NCI-H1930 (cell line): ENCODE data around the gene OVCH1.

ENCODE experiments used
- DNase-seq, 2 experiments: peaks; one replicate each; lab custom pipeline; 2025; lab: John Stamatoyannopoulos, UW

OVCH1 gene, protein sequence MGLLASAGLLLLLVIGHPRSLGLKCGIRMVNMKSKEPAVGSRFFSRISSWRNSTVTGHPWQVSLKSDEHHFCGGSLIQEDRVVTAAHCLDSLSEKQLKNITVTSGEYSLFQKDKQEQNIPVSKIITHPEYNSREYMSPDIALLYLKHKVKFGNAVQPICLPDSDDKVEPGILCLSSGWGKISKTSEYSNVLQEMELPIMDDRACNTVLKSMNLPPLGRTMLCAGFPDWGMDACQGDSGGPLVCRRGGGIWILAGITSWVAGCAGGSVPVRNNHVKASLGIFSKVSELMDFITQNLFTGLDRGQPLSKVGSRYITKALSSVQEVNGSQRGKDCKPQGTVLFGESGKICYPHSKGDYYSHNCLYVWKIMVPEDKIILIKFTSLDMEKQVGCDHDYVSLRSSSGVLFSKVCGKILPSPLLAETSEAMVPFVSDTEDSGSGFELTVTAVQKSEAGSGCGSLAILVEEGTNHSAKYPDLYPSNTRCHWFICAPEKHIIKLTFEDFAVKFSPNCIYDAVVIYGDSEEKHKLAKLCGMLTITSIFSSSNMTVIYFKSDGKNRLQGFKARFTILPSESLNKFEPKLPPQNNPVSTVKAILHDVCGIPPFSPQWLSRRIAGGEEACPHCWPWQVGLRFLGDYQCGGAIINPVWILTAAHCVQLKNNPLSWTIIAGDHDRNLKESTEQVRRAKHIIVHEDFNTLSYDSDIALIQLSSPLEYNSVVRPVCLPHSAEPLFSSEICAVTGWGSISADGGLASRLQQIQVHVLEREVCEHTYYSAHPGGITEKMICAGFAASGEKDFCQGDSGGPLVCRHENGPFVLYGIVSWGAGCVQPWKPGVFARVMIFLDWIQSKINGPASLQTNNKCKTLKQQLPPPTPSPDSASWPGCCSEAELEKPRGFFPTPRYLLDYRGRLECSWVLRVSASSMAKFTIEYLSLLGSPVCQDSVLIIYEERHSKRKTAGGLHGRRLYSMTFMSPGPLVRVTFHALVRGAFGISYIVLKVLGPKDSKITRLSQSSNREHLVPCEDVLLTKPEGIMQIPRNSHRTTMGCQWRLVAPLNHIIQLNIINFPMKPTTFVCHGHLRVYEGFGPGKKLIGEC

DNA sequence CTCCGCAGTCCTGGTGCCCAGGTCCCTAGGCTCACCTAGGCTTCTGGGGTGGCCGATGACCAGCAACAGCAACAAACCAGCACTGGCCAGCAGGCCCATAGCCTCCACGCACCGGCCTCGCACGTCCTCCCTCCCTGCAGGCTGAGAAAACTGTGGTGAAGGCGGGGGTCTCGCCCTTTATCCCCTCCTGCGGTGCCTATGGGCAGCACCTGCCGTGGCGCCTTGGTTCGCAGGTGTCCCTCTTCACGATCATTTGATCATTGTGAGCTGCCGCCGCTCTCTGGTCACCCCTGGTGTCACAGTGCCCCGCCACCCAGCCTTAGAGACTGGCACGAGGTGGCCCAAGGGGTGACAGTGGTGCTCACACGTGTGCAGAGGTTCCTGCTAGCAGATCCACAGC lies at the start of gene OVCH1:
Gene OVCH1 (minus strand): TSS at position 99 of the 400 bp plus-strand sequence. CDS start 0 bp downstream, at position 99.
- no peak for DNase-seq

DNA sequence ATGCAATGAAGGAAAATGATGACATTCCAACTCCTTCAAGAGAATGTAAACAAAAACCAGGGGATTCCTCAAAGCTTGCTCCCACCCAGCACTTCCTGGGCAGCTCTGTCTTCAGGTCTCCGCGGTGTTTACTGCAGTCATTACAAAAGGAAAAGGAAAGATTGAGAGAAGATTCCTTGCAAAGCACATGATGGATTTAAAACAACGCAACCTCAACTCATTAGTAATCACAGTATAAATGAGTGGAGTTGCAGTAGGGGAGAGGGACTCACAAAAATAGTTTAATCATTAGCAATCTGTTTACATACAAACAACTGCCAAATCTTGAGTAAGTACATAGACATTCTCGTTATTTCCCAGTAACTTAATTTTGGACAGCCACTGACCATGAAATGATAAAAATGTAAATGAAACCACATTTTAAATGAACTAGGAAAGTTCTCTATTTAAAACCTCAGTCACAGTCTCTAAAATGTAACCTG lies 49.7 kb upstream of the OVCH1 start:
- no peak for DNase-seq

DNA sequence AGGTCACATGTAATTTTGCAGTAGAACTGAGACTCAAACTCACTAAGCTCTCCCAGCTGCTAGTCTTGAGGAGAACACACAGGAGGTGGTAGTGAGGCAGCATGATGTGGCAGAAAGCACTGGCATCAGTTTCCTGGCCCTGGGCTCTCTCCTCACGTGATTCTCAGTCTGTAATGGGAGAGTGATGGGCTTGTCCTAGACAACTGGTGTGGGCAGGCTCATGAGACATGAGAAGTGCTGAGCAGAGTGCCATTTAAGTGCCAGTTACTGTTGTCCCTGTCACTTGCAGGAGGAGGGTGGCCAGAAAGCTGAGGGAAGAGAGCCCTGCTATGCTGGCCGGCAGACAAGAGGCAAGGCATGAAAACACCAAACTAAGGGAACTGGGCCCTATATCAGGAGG lies 48.5 kb upstream of the OVCH1 start:
- no peak for DNase-seq

DNA sequence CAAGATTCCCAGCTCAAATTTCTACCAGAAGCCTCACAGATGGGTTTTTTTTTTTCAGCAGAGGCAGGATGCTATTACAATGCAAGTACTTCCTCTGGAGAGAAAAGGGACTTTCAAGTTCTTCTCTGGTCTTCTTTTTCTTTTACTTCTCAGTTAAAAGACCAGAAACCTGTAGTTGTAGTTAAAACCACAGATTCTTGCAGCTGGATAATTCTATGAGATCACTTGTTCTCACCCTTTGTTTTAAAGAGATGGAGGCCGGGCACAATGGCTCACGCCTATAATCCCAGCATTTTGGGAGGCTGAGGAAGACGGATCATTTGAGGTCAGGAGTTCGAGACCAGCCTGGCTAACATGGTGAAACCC lies 47.6 kb upstream of the OVCH1 start:
- no peak for DNase-seq

DNA sequence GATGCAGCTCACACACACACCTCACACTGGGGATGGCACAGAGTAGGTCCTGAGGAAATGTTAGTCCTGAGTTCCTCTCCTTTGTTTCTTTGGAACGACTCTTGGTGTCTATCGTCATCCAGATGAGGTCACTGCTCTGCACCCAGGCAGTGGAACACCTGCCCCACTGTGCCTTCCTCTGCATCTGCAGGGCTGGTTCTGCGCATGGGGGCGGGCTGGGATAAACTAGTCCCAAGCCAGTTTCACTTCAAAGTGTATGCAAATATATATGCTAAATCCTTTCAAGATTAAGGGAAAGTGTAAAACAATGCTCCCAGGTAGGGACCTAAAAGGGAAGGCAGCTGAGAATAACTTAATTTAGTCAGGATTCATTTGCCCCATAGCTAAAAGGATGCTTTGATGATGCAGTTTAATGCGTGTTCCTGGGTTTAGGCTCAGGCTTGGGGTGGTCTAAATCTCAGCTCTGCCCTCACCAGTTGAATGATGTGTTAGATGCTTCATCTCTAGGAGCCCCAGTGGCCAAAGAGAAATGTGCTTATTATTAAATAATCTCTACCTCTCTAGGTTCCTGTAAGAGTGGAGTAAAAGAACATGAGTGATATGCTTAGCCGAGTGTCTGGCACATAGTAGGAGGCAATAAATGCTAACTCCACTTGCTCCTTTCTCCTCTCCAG lies 47.1 kb upstream of the OVCH1 start:
- no peak for DNase-seq

DNA sequence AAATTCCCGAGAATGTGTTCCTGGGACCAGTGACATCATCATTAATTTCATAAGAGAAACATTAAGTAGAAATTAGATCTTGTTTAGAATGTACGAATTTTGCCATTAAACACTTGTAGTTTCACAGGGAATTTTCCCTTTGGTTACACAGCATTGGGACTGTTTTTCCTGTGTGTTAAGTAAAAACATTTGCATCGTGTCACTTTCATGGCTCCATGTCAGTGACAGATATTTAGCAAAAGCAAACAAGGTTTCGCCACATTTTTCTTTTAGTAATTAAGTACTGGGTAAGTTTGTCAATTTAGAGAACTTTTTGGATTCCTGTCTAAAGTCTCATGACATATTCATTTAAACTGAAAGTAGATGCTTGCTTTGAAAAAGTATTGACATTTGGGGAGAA lies 45.5 kb upstream of the OVCH1 start:
- no peak for DNase-seq

DNA sequence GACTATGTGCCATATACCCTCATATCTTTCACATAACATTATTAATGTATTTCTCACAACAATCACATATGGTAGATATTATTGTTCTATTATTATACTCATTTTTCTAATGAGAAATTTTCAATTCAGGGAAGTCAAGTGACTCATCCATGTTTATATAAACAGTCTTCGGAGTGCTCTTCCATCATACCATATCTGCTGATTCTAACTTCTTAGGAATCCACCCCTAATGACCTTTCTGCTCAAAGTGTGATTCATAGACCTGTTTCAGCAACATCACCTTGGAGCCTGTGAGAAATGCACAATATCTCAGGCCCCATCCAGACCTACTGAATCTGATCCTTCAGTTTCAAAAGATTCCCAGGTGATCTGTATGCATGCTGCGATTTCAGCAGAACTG lies 39.8 kb upstream of the OVCH1 start:
- DNase-seq, result no peak

DNA sequence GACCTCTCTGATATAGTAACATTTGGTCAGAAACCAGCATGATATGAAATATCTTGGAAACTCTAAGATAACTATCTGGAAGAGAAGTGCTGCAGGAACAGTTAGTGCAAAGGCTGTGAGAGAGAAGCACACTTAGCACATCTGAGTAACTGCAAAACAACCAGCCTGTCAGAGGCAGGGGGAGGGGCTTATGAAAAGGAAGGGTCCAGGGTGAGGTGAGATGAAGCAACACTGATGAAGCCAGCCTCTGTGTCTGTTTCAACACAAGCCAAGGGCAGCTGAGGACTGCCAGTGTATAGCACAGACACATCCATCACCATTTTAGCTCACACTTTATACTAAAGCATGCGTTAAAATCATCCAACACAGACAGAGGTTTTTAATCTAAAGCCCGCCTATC lies 37.4 kb upstream of the OVCH1 start:
- no peak for DNase-seq

DNA sequence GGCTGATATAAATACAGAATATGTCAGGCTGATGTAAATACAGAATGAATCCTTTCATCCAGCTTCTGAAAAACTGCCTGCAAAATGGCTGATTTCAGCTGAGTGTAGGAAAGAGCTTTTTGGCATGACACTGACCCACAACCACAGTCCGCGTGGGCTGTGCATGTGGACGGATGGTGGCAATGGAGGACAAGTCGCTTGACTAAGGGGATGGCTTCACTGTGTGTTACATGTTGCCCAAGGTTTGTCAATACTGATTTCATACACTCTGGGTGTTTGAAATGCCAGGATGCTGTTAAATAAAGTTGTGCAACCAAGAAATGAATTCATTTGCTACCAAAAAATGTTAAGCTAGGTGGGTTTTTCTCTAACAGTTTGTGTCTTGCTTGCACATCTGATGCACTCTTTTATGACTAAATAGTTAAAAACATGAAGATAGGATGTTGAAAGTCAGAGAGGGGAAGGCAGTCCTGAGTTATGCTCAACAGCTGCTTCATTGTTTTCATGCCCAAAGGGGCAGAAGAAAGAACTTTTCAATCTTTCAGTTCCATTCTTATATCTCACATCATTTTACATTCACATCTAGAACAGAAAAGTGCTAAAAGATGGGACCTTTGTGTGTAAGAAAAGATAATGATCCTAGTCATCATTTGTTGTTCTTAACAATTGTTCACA lies 36.5 kb upstream of the OVCH1 start:
- DNase-seq, result no peak

DNA sequence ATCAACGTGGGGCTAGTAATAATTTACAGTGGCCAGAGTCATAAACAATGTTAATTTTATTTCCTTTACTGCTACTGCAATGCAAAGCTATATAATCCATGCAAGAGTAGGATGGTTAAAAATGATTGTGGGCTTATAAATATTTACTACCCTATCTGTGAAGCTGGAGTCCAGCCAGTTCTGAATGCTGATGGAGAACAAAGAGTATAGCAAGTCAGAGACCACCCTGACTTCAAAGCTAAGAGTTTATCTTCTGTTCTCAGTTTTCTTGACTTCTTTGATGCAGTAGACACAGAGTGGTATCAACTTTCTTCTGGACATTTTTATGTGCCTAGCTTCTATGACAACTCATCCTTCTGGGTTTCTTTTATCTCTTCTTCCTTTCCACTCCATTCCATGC lies 34.0 kb upstream of the OVCH1 start:
- DNase-seq, result no peak

DNA sequence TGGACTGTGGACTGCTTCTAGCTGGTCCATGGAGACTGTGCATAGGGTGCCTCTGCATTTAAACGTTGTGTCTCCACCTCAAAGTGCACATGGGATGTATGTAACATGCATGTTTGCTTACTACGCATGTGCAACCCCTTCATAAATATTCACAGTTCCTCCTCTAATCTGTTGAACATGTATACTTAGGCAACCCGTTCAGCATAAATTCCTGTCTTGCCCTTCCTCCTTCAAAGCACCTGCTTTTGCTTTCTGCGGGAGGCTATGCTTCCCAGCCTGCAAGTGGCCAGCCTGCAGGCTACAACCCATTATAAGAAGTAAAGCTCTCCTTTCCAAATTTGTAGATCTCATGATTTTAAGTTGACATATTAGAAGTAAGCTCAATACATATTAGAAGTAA lies 33.0 kb upstream of the OVCH1 start:
- DNase-seq, result no peak

DNA sequence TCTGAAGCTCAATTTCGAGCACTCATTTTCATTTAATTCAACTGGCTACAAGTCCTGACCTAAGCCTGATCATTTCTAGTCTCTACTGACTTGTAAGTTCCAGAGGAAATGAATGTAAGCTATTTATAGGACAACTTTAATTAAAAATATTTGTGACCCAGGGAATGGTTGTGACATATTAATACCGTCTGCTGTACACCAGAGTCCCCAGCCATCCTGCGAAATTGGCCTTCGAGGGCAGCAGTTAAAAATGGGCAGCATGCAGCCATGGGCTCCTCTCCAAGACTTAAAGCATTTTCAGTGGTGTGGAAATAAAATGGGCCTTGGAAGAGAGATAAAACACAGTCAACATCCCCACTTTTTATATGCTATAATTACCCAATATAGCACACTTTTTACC lies 30.7 kb upstream of the OVCH1 start:
- DNase-seq, result no peak

DNA sequence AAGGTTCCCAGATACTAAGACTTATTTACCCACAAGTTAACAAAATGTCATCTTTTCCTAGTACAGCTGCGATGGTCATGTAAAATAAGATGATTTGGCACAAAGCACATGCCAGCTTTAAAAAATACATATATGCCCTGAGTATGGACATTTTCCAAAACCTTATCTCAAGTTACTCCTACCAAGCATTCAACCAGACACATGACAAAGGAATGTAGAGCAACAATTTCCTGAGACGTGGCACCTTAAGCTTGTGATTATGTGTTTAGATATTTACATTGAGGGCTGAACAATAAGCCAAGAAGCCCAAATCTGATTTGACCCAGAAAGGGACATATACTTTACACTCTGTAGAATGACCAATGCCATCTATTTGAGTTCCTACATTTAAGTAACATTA lies 24.5 kb upstream of the OVCH1 start:
- no peak for DNase-seq

DNA sequence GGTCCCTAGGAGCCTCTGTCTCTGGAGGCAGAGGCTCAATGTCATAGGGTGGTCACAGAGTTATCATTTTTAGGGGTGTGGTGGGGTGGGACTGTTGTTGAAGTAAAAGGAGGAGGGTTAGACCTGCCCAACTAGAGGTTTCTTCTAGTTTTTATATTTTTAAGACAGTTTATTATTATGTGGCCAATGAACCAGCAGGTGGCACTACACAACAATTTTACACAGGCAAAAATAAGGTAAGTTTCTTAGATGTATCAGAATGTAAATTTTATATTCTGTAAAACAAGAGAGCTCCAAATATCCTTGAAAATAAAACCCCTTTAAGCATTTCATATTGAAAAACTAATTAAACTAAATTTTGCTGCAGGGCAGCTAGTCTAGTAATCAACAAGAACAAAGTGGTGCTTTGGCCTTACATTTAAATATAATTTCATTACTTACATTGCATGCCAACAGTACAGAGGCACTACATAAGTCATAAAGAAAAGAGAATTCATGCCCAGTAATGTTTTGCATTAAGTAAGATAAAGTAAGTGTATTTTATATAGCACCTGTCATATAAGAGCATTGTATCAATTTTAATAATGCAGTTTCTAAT lies 22.2 kb upstream of the OVCH1 start:
- DNase-seq, result no peak

DNA sequence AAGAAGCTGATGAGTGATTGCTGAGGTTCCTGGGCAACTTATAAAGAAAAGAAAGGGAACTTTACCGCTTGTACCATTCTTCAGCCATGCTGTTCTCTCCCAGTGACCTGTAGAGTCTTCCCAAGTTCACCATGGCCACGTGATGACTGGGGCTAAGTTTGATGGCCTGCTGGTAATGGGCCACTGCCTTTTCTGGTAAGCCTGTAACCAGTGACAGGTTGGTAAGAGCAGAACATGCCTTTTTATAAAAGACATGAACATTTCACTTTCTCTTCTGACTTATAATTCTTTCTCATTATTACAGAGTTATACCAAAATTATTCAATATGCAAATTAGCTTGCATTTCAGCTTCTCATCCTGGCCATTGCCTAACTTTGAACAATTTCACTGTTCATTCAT lies 20.9 kb upstream of the OVCH1 start:
- DNase-seq, result no peak

DNA sequence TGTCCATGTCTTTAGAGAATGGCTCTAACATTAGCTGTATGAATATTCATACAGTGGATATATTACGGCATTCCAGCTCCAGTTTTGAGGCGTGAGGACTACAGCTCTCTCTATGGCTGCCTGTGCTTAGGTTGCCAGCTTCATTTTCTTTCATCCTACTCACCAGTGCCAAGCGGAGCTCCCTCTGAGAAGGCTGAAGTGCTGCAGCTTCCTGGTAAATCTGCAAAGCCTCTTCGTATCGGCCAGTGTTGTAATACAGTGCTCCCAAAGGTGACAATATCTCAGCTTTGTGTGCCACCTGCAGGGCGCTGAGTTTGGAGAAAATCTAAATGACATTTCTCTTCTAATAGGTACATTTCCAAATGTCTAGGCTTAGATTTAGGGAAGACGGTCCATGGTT lies 19.8 kb upstream of the OVCH1 start:
- peak in 1 of 2 experiments; percentile 15 for DNase-seq

DNA sequence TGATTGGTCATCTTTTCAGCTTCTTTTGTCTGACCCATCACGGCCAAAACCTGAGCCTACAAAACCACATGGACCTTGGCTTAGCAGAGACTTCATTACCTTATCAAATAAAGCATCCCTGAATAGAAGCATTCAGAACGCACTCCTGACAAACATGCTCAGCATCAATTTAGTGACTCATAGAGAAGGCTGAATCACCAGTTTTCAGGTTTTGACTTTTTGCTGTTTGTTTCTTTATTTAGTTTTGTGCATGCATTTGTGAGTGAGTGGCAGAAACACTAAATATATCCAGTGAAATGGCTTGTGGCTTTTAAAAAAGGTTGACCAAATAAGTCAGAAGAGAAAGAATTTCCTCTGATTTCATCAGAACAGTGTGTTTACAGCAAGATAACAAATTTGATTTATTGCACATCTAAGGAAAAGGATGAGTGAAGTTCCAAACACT lies 19.0 kb upstream of the OVCH1 start:
- peak in 1 of 2 experiments; percentile 36 for DNase-seq

DNA sequence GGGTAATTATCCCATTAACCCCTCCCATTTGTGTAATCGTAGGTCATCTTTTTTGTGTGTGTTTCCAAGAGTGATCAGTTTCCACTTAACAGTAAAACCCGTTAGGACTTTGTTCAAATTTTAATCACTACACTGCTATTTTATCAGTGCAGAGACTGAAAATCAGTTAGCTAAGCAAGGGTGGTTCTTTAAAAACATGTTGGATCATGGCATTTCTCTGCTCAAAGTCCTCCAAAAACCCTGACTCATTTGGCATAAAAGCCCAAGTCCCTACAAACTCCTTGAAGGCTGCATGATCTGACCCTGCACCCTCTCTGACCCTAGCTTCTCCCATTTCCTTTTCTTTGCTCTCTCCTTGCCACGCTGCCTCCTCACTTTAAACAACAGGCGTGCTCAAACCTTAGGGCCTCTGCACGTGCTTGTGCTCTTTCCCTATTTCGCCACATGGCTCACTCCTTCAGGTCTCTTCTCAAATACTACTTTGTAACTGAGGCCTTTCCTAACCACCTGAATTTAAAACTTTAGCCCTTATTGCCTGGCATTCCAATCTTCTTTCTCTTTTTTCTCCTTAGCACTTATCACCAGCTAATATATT lies 13.2 kb upstream of the OVCH1 start:
- DNase-seq, result no peak

DNA sequence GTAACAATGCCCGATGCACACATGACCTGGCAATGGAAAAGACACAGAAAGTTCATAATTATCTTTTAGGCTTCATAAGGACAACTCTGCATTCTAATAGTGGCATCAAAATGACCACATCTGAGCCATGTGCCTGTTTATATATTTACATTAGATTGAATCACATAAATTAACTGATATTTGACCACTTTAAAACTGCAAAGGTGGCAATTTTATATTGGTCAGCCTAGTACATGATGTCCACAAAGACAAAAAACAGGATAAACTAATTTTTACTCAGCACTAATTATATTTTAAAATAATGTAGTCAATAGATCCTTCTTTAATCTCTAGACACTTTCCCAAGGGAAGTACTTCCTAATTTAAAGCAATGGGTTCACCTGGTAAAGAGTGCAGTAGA lies 12.0 kb upstream of the OVCH1 start:
- DNase-seq, result no peak

DNA sequence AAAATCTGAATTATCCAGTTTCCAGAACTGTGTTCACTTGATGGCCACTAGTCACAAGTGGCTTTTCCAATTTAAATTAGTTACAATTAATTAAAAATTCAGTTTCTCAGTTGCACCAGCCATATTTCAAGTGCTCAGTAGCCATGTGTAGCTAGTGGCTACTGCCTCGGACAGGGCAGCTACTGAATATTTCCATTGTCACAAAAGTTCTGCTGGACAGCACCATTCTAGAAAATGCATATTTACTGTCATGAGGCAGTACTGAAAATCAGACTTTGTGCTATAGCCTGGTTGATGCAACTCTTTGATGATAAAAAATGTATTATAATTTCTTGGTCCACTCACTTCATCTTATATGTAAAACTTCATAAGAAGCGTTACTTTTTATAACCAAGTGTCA lies 11.5 kb upstream of the OVCH1 start:
- DNase-seq, result no peak

DNA sequence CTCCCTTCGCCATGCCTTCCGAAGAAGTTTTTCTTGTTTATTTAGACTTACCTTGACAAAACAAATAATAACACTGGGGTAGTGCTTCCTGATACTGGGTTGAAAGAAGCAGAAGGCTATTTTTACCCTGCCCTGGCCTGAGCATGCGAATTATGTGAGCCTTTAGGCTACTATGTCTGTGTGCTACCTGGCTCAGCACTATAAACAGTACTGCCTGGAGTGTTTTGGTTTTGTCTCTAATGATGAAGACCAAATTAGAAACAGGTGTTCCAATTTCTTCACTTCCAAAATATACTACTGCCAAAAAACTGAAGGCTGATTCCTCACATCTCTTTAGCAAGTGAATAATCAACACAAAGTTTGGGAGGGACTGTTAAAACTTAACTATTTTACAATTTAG lies 7.6 kb upstream of the OVCH1 start:
- no peak for DNase-seq
